SU-DHL-6 (cell line): ENCODE results near the gene RNF141.

Source experiments
- H2AFZ ChIP-seq: fragments of 200-600 bp; sonication (generic); 2 replicates; pipeline ENCODE4 v1.6.1; 2014; ENCODE audit warnings: low read depth, mild to moderate bottlenecking, moderate library complexity, mixed read lengths, antibody characterized with exemption, low read length; ENCODE audit not compliant: severe bottlenecking
- H3F3A ChIP-seq: fragments of 200-600 bp; shearing (Covaris generic); 2 replicates; pipeline ENCODE4 v1.6.0; 2016; ENCODE audit warnings: antibody characterized with exemption, mild to moderate bottlenecking; ENCODE audit not compliant: insufficient read depth
- H3K27ac ChIP-seq: fragments of 200-600 bp; sonication (generic); 2 replicates; pipeline ENCODE4 v1.5.1; 2016; ENCODE audit warnings: low read depth, mild to moderate bottlenecking, low read length, moderate library complexity, mixed read lengths
- H3K27me3 ChIP-seq: fragments of 200-600 bp; sonication (generic), shearing (Covaris generic); 2 replicates; pipeline ENCODE4 v1.6.0; 2014; ENCODE audit warnings: mild to moderate bottlenecking, low read length
- H3K36me3 ChIP-seq: fragments of 200-600 bp; sonication (generic); 2 replicates; pipeline ENCODE4 v1.6.1; 2014; ENCODE audit warnings: mild to moderate bottlenecking, low read length, mixed read lengths
- H3K4me2 ChIP-seq: fragments of 300-600, 200-600 bp; shearing (Covaris generic), sonication (generic); 2 replicates; pipeline ENCODE4 v1.6.0; 2014; ENCODE audit warnings: low read length, low read depth, mild to moderate bottlenecking; ENCODE audit not compliant: poor library complexity, severe bottlenecking
- H3K4me3 ChIP-seq: fragments of 200-600 bp; sonication (generic); 2 replicates; pipeline ENCODE4 v1.5.1; 2014; ENCODE audit warnings: antibody characterized with exemption, low read length, mild to moderate bottlenecking, mixed read lengths; ENCODE audit not compliant: insufficient read depth, poor library complexity, severe bottlenecking
- H3K79me2 ChIP-seq: fragments of 200-600 bp; sonication (generic); 2 replicates; pipeline ENCODE4 v1.6.1; 2014; ENCODE audit warnings: mild to moderate bottlenecking, low read length, moderate library complexity; ENCODE audit not compliant: insufficient read depth
- H3K9ac ChIP-seq: fragments of 200-600 bp; sonication (generic); 2 replicates; pipeline ENCODE4 v1.7.0; 2014; ENCODE audit warnings: mild to moderate bottlenecking, low read length
- H3K9me2 ChIP-seq: fragments of 200-600 bp; sonication (generic); replicated peaks from 2 replicates; pipeline ENCODE4 v1.6.1; 2014; ENCODE audit warnings: low read length; ENCODE audit not compliant: insufficient read depth
- H3K9me3 ChIP-seq: fragments of 200-600 bp; sonication (generic); 2 replicates; pipeline ENCODE4 v1.6.1; 2014; ENCODE audit warnings: low read length, mixed read lengths; ENCODE audit not compliant: insufficient read depth
- H4K20me1 ChIP-seq: fragments of 200-600 bp; sonication (generic); 2 replicates; pipeline ENCODE4 v1.6.1; 2014; ENCODE audit warnings: low read depth, mild to moderate bottlenecking, antibody characterized with exemption, low read length, moderate library complexity, mixed read lengths
- CTCF ChIP-seq: fragments of 200-600 bp; sonication (generic); IDR thresholded peaks from one replicate; pipeline ENCODE4 v1.5.1; 2017; ENCODE audit warnings: antibody characterized with exemption, mild to moderate bottlenecking, low read length, moderate library complexity; ENCODE audit not compliant: insufficient read depth, poor library complexity, severe bottlenecking
- EZH2phosphoT487 ChIP-seq: fragments of 200-600 bp; sonication (generic), shearing (Covaris generic); conservative IDR thresholded peaks from 2 replicates; pipeline ENCODE4 v1.6.1; 2018; ENCODE audit warnings: mild to moderate bottlenecking, antibody characterized with exemption, low read length, moderate library complexity, mixed read lengths

The RNF141 gene

GRCh38 chr11:10520562-10520961 lies 20.4 kb downstream of the RNF141 start:
- Histone ChIP-seq H3K79me2 (no peaks in the 10 kb centered on the region), H4K20me1 (0 out of 2 replicates have a peak, but pooled peaks cover 3% of the 10 kb centered on the region), H3K9ac (no peak overlapping the region), H3K27me3 (no peaks in the 10 kb centered on the region), H3K9me2 (no peaks in the 10 kb centered on the region), H3K4me3 (no peak overlapping the region), H3F3A (no peaks in the 10 kb centered on the region), H3K9me3 (no peaks in the 10 kb centered on the region), H3K36me3 (no peaks in the 10 kb centered on the region), H2AFZ (no peak overlapping the region), H3K27ac (no peak overlapping the region), H3K4me2 (no peak overlapping the region)
- TF ChIP-seq EZH2phosphoT487 (no peak), CTCF (no peak)

GRCh38 chr11:10519630-10520029 lies 21.4 kb downstream of the RNF141 start:
- Histone ChIP-seq H3K27me3 (no peaks in the 10 kb centered on the region), H3K9me3 (no peaks in the 10 kb centered on the region), H2AFZ (no peak overlapping the region), H3F3A (no peaks in the 10 kb centered on the region), H4K20me1 (0 out of 2 replicates have a peak, but pooled peaks cover 3% of the 10 kb centered on the region), H3K9ac (no peak overlapping the region), H3K79me2 (no peaks in the 10 kb centered on the region), H3K9me2 (no peaks in the 10 kb centered on the region), H3K4me2 (no peak overlapping the region), H3K4me3 (no peak overlapping the region), H3K36me3 (no peaks in the 10 kb centered on the region), H3K27ac (no peak overlapping the region)
- no peak for TF ChIP-seq EZH2phosphoT487
- TF ChIP-seq CTCF: no peak

GRCh38 chr11:10518891-10519290 lies 22.1 kb downstream of the RNF141 start:
- no peak overlapping the region for H3K4me3 ChIP-seq
- H3F3A ChIP-seq: no peaks in the 10 kb centered on the region
- 0 out of 2 replicates have a peak, but pooled peaks cover 3% of the 10 kb centered on the region for H4K20me1 ChIP-seq
- H3K27ac ChIP-seq: no peak overlapping the region
- no peaks in the 10 kb centered on the region for H3K9me3 ChIP-seq
- H3K4me2 ChIP-seq: no peak overlapping the region
- H3K9me2 ChIP-seq: no peaks in the 10 kb centered on the region
- H2AFZ ChIP-seq: no peak overlapping the region
- no peak overlapping the region for H3K9ac ChIP-seq
- H3K79me2 ChIP-seq: no peaks in the 10 kb centered on the region
- no peak for TF ChIP-seq EZH2phosphoT487
- no peak for TF ChIP-seq CTCF
- H3K36me3 ChIP-seq: no peaks in the 10 kb centered on the region
- H3K27me3 ChIP-seq: no peaks in the 10 kb centered on the region
